NCI-H82 (cell line): ENCODE results near the gene ODF2.
"Not testable (repeated sequence)": the region's sequence is repeated elsewhere in the genome, so short reads cannot be mapped to it uniquely, and the experiment has no call there.

Experiments used
- DNase-seq: peaks from one replicate; lab custom pipeline; 2025; lab: John Stamatoyannopoulos, UW

Gene ODF2

DNA sequence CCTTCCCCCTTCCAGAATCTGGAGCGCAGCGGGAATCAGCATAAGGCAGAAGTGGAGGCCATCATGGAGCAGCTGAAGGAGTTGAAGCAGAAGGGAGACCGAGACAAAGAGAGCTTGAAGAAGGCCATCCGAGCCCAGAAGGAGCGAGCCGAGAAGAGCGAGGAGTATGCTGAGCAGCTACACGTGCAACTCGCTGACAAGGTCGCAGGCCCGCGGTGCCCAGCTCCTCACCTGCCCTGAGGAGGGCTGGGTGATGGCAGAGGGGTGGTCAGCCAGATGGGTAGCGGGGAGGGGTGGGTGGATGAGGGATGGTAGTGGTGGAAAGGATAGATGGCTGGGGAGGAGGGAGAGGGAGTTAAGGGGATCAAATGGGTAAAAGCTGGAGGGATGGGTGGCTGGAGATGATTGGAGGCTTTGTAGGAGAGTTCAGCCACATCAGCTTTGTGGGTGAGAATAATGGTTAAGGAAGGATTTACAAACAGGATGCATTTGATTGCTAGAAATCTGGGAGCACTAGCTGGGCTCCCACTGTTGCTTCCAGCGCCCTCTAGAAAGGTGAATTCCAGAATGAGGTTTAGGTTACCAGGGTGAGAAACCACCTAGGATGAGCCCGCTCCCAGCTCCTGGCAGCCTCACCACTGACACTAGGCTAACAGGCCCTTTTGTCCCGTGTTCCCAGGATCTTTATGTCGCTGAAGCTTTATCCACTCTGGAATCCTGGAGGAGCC is 29.0 kb downstream of the ODF2 start:
- no peak for DNase-seq

DNA sequence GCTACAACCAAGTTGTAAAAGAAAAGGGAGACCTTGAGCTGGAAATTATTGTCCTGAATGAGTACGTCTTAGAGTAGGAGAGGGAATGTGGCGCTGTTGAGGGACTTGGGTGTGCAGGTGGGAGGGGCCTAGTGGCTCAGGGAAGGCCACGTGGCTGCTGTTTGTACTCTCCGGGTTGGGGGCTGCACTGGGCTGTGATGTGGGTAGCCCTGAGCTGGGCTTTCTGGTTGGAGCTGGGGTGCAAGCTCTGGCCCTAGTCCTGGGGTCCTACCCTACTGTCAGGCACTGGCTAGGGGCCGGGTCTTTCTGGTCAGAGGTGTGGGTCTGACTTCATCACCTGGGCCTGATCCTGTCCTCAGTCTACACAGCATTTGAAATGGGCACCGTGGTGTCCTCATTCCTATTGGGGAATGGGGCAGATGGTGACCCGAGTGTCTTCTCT is 29.6 kb downstream of the ODF2 start:
- no peak for DNase-seq

DNA sequence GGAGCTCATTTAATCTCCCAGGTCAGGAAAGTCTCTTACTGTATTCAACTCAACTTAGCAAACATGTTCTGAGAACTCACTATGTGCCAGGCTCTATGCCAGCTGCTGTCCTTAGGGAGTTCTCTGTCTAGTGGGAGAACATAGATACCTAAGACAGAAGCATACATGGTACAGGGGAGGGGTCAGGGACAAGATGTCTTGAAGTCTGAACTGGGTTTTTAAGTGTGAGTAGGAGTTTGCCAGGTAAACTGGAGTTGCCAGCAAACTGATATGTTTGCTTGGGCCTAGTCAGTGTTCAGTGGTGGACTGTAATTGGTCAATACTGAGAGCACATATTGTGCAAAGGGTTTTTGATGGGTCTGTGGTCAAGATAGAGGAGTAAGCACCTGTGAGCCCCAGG is 30.4 kb downstream of the ODF2 start:
- no peak for DNase-seq

DNA sequence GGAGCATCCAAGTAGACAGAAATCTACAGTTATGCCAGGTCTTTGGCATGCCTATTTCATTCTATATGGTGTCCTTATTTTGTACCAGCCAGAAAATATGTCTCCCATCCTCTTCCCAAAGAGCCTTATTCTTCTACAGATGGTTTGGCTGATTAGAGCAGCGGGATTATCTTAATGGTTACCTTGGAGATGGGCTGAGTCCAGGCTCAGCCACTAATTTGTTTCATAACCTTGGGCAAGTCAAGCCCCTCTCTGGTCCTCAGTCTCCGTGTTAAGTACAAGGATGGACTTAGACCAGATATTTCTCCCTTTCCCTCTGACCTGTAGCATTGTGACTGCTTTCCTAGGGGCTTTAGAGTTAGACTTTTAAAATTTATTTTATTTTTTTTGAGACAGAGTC is 37.6 kb downstream of the ODF2 start:
- DNase-seq = peak; percentile 93

DNA sequence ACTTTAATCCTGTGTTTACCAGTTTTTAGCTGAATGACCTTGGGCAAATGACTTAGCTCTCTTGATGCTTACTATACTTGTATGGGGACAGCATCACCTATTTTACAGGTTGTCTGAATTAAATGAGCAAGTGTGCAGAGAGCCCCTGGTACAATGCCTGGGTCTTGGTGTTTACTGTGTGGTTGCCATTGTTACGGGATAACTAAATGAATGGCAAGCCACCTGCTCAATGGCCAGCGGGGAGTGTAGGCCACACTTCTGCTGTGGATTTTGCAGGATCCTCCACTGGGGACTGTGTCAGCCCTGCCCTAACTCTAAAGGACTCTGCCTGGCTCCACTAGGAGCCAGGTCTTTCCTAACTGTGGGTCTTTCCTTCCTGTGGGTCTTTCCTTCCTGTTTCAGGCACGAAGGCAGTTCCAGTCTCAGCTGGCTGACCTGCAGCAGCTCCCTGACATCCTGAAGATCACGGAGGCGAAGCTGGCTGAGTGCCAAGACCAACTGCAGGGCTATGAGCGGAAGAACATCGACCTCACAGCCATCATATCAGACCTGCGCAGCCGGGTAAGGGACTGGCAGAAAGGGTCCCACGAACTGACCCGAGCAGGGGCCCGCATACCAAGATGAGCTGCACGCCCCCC is 38.4 kb downstream of the ODF2 start:
- DNase-seq = peak; percentile 85

DNA sequence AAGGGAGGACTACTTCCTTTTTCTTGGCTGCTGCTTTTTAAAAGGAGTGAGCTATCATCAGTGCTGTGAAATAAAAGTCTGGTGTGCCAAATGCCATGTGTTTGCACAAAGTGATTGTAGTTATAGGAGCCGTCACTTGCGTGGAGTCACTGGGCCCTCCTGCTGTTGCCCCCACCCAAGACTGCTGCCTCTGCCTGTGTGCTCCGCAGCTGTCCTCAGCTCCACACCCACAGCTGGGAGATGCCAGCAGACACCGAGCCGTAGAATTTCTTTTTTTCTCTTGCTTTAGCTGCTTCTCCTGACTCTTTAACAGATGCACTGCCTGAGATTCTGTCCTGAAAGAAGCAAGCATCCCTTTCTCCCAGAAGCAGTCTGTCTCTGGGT is 38.9 kb downstream of the ODF2 start:
- no peak for DNase-seq

DNA sequence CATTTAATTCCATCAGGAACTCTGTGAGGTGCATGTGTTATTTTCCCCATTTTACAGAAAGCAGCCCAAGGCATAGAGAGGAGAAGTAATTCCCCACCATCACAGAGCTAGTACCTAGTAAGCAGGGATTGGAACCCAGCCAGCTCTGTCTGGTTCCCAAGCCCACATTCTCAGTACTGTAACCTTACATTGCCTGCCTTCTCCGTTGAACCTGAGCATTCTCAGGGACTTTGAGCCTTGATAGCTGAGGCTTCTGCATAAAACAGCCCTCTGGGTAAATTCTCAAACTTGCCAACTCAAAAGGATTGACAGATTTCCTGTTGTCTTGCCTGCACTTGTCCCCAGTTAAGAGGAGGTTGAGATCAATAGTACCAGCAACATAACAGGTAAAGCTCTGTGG is 39.5 kb downstream of the ODF2 start:
- DNase-seq = peak; percentile 20

DNA sequence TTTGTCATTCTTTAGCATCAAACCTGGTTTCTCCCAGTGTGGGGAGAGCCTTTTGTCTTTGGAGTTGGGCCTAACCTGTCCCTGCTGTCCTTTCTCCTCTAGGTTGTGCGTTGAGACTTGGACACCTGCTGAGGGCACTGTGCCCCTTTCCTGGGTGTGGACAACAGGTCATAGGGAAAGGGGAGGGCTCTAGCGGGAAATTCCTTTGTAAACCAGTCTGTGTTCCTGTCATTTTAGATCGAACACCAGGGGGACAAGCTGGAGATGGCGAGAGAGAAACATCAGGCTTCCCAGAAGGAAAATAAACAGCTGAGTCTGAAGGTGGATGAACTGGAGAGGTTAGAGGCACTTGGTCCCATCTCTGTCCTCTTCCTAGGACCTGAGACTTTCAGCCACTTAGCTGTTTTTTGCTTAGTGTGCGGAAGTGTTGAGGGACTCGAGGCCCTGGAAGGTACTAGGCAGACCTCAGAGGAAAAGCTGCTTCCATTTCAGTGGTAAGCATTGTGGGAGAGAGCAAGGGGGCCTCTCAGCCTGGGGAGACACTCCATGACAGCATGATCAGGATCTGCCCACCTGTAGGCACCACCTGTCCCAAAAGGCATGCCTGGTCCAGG is 40.1 kb downstream of the ODF2 start:
- DNase-seq = peak; percentile 13

DNA sequence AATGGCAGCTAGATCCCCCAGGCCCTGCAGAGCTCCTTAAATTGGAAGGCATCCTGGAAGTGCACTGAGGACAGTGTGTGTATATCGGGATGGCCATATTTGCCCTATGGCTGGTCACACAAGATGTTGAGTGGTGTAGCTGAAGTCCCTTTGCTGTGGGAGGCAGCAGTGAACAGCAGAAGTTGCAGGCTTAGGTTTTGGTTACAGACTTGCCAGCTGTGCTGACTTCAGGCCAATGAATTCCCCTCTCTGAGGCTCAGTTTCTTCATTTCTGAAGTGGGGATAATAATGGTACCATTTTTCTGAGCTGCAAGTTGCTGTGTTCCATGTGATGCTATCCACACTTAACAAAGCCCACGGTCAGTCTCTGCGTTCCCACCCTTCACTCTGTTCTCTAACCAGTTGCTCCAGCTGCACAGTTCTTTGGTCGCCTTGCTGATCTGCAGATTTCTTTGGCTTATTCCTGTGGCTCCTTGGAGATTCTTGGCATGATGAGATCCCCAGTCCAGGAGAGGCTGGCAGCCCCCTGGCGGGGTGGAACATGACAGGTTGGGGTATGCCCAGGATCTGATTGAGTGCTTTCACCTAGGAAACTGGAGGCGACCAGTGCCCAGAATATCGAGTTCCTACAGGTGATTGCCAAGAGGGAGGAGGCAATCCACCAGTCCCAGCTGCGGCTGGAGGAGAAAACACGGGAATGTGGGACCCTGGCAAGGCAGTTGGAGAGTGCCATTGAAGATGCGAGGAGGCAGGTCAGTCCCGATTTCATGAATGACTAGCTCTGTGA is 42.2 kb downstream of the ODF2 start:
- DNase-seq = no peak

DNA sequence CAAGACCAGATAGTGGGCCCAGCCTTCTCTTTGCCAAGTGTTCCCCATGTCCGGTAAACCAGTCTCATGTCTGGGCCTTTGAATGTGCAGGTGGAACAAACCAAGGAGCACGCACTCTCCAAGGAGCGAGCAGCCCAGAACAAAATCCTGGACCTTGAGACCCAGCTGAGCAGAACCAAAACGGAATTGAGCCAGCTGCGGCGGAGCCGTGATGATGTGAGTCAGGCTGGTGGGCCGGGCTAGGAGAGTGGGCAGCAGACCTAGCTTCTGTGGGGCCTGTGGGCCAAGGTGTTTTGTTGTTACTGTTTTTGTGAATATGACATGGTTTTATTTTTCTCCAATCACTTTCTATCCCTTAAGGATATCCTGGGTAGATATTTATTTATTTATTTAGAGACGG is 43.1 kb downstream of the ODF2 start:
- no peak for DNase-seq

DNA sequence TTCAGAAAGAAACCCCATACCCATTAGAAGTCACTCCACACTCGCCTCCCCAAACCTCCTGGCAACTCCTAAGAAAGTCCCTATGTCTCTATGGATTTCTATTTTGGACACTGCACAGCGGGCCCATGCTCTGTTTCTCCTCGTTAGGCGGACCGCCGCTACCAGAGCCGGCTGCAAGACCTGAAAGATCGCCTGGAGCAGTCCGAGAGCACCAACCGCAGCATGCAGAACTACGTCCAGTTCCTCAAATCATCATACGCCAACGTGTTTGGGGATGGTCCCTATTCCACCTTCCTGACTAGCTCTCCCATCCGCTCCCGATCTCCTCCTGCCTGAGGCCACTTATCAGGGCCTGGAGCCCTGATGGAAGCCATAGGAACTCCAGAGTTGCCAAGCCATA is 44.1 kb downstream of the ODF2 start:
- DNase-seq = no peak

DNA sequence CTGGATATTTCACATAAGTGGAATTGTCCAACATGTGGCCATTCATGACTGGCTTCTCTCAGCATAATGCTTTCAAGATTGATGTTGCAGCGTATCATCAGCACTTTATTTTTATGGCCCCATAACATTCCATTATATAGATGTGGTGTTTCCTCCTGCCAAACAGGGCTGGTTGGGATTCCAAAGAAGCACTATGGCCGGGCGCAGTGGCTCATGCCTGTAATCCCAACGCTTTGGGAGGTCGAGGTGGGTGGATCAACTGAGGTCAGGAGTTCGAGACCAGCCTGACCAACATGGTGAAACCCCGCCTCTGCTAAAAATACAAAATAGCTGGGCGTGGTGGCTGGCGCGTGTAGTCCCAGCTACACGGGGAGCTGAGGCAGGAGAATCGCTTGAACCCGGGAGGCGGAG is 47.6 kb downstream of the ODF2 start:
- not testable (repeated sequence) for DNase-seq

DNA sequence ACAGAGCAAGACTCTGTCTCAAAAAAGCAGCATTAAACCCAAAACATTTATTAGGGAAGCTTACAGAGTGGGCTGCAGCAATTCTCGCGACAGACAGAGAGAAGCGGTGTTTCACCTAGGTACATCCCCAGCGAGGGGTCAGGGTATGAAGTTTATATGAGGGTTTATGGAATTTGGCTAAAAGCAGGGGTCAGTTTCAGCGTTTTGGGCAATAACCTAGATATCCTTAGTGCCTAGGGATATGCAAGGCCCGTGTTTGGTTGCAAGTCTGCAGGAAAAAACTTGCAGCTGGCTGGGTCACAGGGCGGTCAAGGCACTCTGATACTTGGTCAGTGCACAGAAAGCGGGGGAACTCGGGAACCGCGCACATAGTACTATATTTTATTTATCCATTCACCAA is 48.1 kb downstream of the ODF2 start:
- DNase-seq = no peak

DNA sequence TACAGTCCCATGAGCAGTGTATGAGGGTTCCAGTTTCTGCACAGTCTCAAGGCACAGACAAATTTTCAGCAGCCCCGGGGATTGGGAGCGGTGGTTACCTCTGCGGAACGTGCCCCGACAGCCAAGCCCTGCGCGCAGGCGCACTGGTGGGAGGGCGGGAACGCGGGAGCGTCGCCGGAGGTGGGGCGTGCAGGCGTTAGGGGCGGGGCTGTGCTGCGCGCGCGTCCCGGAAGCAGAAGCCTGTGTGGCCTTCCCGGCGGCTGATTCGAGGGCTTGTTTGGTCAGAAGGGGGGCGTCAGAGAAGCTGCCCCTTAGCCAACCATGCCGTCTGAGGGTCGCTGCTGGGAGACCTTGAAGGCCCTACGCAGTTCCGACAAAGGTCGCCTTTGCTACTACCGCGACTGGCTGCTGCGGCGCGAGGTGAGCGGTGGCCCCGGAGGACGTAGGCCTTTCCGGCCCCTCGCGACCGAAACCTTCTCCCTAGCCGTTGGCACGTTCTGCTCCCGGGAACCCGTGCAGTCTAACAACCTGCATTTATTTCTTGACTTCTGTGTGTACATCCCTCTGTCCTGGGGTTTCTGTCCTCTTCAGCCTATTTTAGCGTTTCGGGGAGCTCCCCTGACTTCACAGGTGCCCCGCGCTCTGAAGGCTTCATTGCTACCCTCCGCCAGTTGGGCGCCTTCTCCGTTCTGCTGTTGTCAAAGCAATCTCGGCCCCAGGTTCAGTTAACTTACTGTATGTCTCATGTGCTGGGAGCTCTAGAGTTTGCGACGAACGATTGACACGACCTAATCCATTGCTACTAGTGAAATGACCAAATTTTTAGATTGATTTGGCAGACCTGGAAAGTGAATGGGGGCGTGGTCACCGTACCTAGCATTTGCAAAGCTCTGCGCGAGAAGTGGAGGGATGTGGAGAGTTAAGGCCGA is 48.9 kb downstream of the ODF2 start, which contains the start of gene GLE1:
GLE1 (plus strand) TSS at position 235 of the 929 bp plus-strand sequence; CDS start at position 322, 87 bp downstream.
- DNase-seq = peak; percentile 95

DNA sequence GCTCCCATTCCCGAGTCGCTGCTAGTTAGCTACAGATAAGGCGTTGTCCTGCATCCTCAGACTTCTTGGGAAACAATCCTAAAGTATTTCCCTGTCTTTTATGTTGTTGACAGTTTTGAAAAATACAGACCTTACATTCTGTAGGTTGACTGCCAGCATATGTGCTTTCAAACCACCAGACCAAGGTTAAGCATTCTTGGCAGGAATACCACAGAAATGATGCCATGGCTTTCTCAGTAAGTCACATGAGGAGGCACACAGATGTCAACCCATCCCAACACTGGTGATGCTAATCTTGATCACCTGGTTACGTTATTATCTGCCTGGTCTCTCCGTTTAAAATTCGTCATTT is 49.6 kb downstream of the ODF2 start:
- no peak for DNase-seq

DNA sequence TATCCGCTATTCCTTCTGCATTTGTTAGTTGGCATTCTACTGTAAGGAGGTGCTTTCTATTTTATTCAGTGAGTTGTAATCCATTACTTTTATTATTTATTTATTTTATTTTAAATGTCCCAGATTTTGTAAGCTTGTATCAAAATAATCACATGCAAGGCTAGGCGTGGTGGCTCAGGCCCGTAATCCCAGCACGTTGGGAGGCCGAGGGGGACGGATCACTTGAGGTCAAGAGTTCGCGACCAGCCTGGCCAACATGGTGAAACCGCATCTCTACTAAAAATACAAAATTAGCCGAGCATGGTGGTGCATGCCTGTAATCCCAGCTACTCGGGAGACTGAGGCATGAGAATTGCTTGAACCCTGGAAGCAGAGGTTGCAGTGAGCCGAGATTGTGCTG is 50.1 kb downstream of the ODF2 start:
- not testable (repeated sequence) for DNase-seq

DNA sequence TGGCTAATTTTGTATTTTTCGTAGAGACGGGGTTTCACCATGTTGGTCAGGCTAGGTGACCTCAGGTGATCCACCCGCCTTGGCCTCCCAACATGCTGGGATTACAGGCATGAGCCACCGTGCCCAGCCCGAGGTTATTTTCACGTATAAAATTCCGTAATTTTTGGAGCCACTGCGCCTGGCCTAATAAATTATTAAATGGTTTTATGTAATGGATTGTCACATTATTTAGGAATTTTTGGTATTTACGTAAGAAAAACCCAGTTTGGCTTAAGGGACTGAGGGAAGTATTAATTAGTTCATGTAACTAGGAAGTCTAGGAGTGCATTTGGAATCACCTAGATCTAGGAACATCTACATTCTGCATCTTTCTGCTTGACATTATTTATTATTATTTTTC is 57.0 kb downstream of the ODF2 start:
- DNase-seq = no peak

DNA sequence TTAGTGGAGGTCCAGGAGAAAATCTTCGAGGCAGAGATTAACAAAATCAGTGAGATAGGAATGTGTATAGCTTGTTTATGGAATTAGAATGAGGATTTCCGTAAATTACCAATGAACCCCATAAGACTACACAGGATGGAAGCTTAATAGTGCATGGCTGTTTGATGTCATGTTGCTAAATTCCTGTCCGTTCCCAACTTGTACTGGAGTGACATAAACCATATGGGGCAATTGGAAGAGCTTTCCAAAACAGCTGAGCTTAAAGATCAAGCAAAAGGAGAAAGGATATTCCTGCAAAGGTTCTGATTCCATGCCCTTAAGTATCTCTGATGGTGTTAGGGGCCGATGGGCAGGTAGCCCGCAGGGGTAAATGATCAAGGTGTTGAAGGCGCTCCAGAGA is 66.2 kb downstream of the ODF2 start:
- no peak for DNase-seq

DNA sequence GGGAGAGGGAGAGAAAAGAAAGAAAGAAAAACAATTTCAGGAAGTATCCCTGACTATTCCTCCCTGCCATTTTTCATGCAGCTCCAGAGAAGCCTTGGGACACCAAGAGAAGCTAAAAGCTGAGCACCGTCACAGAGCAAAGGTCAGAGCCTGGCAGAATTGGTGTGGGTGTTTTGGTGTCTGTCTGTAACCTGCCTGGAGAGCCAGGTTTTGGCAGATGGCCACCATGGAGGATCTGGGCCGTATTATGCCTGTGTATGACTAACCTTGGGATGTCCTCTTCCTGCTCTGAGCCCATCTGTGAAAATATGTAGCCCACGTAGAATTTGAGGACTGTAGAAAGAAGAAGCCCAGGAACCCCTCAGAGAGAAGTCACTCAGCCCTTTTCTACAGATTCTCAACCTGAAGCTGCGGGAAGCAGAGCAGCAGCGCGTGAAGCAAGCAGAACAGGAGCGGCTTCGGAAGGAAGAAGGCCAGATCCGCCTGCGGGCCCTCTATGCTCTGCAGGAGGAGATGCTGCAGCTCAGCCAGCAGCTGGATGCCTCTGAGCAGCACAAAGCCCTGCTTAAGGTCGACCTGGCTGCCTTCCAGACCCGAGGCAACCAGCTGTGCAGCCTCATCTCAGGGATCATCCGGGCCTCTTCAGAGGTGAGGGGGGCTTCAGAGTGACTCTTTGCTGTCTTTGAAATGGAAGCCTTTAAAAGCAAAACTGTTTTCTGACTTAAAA is 67.6 kb downstream of the ODF2 start:
- peak; percentile 96 for DNase-seq

DNA sequence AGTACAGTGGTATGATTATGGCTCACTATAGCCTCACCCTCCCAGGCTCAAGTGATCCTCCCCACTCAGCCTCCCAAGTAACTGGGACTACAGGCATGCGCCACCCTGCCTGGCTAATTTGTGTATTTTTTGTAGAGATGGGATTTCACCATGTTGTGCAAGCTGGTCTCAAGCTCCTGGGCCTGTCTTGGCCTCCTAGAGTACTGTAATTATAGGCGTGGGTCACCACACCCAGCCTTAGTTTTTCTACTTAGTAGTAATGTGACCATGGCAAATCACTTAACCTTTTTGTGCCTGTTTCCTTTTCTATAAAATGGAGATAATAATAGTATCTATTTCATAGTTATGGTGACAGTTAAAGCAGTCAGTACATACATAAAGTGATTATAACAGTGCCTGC is 70.9 kb downstream of the ODF2 start:
- no peak for DNase-seq
